ENCODE data around the gene ITPKC. TPM values are rescaled to one million over a fixed set of nuclear protein-coding genes. Genes with fewer than 3 reads are reported as not detected.
A peak's percentile ranks its signal among the peaks of the same experiment; 100 is the strongest.

ITPKC gene
- total RNA-seq, 6 experiments from 2014 or later: 9.2 to 14.9 (median 10.5) TPM

DNA sequence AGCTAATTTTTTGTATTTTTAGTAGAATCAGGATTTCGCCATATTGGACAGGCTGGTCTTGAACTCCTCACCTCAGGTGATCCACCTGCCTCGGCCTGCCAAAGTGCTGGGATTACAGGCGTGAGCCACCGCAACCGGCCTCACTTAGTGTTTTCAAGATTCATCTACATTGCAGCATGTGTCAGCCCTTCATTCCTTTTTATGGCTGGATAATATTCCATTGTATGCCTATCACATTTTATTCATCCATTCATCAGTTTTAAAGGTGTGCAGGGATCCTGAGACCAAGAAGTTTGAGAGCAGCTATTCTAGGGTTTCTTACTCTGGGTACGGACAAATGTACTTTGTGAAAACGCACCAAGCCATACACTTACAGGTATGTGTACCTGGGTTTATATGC, 9.3 kb upstream of the ITPKC start:
- no peak for DNase-seq
- H3K9me3 Mint-ChIP-seq: no peaks in the 10 kb centered on the region
- peaks cover 2% of the 10 kb centered on the region for H3K27me3 Mint-ChIP-seq (ENCODE audit: insufficient read depth)
- peaks cover 19% of the 10 kb centered on the region; the same call in 1 of the 2 replicates for H3K36me3 Mint-ChIP-seq (ENCODE audit: low read depth)
- H3K4me1 Mint-ChIP-seq (ENCODE audit: low read depth): no peaks in the 10 kb centered on the region
- TF ChIP-seq, protein P1, sequence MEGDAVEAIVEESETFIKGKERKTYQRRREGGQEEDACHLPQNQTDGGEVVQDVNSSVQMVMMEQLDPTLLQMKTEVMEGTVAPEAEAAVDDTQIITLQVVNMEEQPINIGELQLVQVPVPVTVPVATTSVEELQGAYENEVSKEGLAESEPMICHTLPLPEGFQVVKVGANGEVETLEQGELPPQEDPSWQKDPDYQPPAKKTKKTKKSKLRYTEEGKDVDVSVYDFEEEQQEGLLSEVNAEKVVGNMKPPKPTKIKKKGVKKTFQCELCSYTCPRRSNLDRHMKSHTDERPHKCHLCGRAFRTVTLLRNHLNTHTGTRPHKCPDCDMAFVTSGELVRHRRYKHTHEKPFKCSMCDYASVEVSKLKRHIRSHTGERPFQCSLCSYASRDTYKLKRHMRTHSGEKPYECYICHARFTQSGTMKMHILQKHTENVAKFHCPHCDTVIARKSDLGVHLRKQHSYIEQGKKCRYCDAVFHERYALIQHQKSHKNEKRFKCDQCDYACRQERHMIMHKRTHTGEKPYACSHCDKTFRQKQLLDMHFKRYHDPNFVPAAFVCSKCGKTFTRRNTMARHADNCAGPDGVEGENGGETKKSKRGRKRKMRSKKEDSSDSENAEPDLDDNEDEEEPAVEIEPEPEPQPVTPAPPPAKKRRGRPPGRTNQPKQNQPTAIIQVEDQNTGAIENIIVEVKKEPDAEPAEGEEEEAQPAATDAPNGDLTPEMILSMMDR (IDR thresholded peaks at IDR 0.05): no peak
- no peak overlapping the region for H3K27ac Mint-ChIP-seq
- H3K4me3 Mint-ChIP-seq: no peak overlapping the region

- H3K4me3 Mint-ChIP-seq: no peak overlapping the region
- H3K36me3 Mint-ChIP-seq (ENCODE audit: low read depth): peaks cover 16% of the 10 kb centered on the region; the same call in 1 of the 2 replicates
- no peak overlapping the region for H3K27ac Mint-ChIP-seq
- peaks cover 12% of the 10 kb centered on the region for H3K4me1 Mint-ChIP-seq (ENCODE audit: low read depth)
- no peaks in the 10 kb centered on the region for H3K9me3 Mint-ChIP-seq
- peaks cover 2% of the 10 kb centered on the region for H3K27me3 Mint-ChIP-seq (ENCODE audit: insufficient read depth)
- DNase-seq: no peak
- TF ChIP-seq, protein P1 (IDR thresholded peaks at IDR 0.05): no peak
Observed at GRCh38 chr19:40709817-40710216, 7.1 kb upstream of the ITPKC start.

DNA sequence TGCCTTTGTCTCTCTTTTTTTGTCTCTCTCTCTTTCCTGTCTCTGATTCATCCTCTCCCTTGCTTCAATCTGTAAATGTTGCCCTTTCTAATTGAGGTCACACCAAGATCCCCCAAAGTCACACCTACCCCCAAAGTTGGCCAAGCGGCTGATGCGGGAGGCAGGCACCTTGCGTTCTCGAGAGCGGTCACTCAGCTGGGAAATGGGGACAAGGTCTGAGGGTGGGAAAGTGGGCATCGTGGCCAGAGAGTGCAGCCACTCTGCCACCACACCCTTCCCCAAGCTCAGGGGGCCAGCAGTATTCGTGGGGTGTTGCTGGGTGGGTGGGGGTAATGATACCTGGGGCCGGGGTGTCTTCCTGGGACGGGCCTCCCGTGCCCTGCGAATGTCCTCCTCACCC, 3.0 kb upstream of the ITPKC start:
- H3K9me3 Mint-ChIP-seq: no peaks in the 10 kb centered on the region
- H3K4me3 Mint-ChIP-seq: peak overlapping the region; percentile 92
- TF ChIP-seq, protein P1 (IDR thresholded peaks at IDR 0.05): no peak
- H3K4me1 Mint-ChIP-seq (ENCODE audit: low read depth): peaks cover 33% of the 10 kb centered on the region
- DNase-seq: no peak
- peaks cover 5% of the 10 kb centered on the region for H3K27me3 Mint-ChIP-seq (ENCODE audit: insufficient read depth)
- H3K27ac Mint-ChIP-seq: peak overlapping the region; percentile 100
- peaks cover 10% of the 10 kb centered on the region; the same call in 1 of the 2 replicates for H3K36me3 Mint-ChIP-seq (ENCODE audit: low read depth)

GRCh38 chr19:40714441-40715299, 2.2 kb upstream of the ITPKC start:
- Mint-ChIP-seq H3K27me3 (ENCODE audit: insufficient read depth) (peaks cover 3% of the 10 kb centered on the region), H3K36me3 (ENCODE audit: low read depth) (peaks cover 5% of the 10 kb centered on the region; the same call in 1 of the 2 replicates), H3K9me3 (no peaks in the 10 kb centered on the region), H3K27ac (peak overlapping the region; percentile 100), H3K4me3 (peak overlapping the region; percentile 92), H3K4me1 (ENCODE audit: low read depth) (peaks cover 36% of the 10 kb centered on the region)
- TF ChIP-seq, protein P1 (IDR thresholded peaks at IDR 0.05): no peak
- peak; percentile 90 for DNase-seq

DNA sequence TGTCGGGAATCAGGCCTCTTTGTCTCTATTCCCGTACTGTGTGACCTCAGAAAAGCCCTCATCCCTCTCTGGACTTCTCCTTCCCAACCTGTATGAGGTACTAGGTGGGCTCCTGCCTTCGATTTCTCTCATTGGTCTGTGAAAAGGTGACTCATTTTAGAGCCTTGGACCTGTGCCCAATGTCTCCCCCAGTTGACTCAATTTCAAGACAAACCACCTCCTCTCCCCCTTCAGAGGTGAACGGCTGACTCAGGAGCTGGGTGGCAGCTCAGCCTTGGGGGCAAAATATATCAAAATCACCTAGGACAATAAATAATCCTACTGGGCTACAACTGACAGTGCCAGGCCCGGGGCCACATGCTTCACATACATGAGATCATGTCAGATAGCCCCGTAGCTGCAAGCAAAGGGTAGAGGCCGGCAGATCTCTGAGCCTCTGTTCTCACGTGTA, 856 bp upstream of the ITPKC start:
- Mint-ChIP-seq H3K9me3 (no peaks in the 10 kb centered on the region), H3K4me3 (peak overlapping the region; percentile 92), H3K27ac (peak overlapping the region; percentile 100), H3K27me3 (ENCODE audit: insufficient read depth) (peaks cover 3% of the 10 kb centered on the region), H3K36me3 (ENCODE audit: low read depth) (peaks cover 12% of the 10 kb centered on the region), H3K4me1 (ENCODE audit: low read depth) (peaks cover 50% of the 10 kb centered on the region)
- TF ChIP-seq, protein P1 (IDR thresholded peaks at IDR 0.05): no peak
- DNase-seq: peak; percentile 90
